Measurements from ENCODE around the gene SERPINH1. TPM values are rescaled to one million over a fixed set of nuclear protein-coding genes. Genes with fewer than 3 reads are reported as not detected.

The SERPINH1 gene
- total and polyA plus RNA-seq, 2 of the 13 experiments (the other 11 are each of a cell fraction or from before 2014, with no cell fraction given), result 83.6 to 83.8 TPM

DNA sequence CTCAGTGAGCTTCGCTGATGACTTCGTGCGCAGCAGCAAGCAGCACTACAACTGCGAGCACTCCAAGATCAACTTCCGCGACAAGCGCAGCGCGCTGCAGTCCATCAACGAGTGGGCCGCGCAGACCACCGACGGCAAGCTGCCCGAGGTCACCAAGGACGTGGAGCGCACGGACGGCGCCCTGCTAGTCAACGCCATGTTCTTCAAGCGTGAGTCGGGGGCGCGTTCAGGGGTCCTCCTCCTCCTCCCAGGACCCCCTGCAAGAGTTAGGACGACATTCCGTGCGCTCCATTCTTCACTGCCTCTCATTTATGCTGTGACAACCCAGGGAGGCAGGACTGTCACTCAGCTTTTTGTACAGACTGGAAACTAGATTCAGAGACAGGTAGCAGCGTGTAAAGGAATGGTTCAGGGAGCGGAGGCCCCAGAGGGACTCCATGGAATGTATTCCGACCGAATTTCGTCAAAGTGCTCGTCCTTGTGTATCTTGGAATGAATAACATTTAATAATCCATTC lies 4.8 kb downstream of the SERPINH1 start:
- 98% methylated on average over 33 of the region's 34 CpGs for WGBS (ENCODE audit: low lambda C conversion rate)
- no peak overlapping the region for H2AFZ ChIP-seq (ENCODE audit: low read length)
- FAIRE-seq (no peak), ATAC-seq (no peak), DNase-seq (ENCODE audit: low spot score) (no peak)
- H3K27me3 ChIP-seq (ENCODE audit: control insufficient read depth in 1 of 2, insufficient read depth in 2 of 2, low read length in 2 of 2), result no peaks in the 10 kb centered on the region; a peak in 1 of 5 replicates
- no peak overlapping the region for H3K4me2 ChIP-seq (ENCODE audit: low read depth, low read length)
- no peaks in the 10 kb centered on the region for H3K9me3 ChIP-seq (ENCODE audit: low read length)
- POLR2A ChIA-PET, result interaction anchor here (2.7 kb wide), 1 partner anchor 13 kb away, joined by 19 read pairs; no protein-coding TSS in a partner anchor
- no peak overlapping the region for H3K27ac ChIP-seq (ENCODE audit: extremely low read length, insufficient read depth, low read length)
- H3K9ac ChIP-seq (ENCODE audit: insufficient read depth, low read depth, low read length), result no peak overlapping the region
- H3K4me1 ChIP-seq (ENCODE audit: insufficient read depth, low read length), result peaks cover 33% of the 10 kb centered on the region
- CTCF ChIA-PET (ENCODE audit: low intra/inter-chr PET ratio, low total read pairs), result no interaction called here
- peaks cover 34% of the 10 kb centered on the region for H3K79me2 ChIP-seq (ENCODE audit: insufficient read depth, low read length)
- intact Hi-C loops (cut with micrococcal nuclease; ENCODE audit: unreplicated experiment) (no loop called here), in situ Hi-C loops (cut with HindIII; ENCODE audit: extremely low pct_ligation_motif_present, low pct_unique_long_range_greater_than_20kb) (no loop called here)
- no peaks in the 10 kb centered on the region for H4K20me1 ChIP-seq (ENCODE audit: insufficient read depth, low read length)
- H3K36me3 ChIP-seq (replicated peaks in 1 of 2; ENCODE audit: control insufficient read depth in 1 of 2, insufficient read depth in 2 of 2, low read length in 2 of 2), result peaks cover 18 to 40% of the 10 kb centered on the region in 2 experiments
- BruUV-seq (replicated peaks), result no TSS peak
- H3K4me3 ChIP-seq (replicated peaks in 1 of 3; ENCODE audit: insufficient read depth in 1 of 3, low read depth in 2 of 3, low read length in 3 of 3), result no peak overlapping the region
- TF ChIP-seq RBFOX2 (IDR thresholded peaks at IDR 0.05; ENCODE audit: low read depth, low read length) (peak; percentile 35), AGO2 (optimal IDR thresholded peaks at IDR 0.05; ENCODE audit: low read depth, low read length) (peak; percentile 1), REPIN1 (CRISPR knock-in tag; IDR thresholded peaks at IDR 0.05; ENCODE audit: borderline replicate concordance, low read depth) (peak; percentile 100), AGO1 (IDR thresholded peaks at IDR 0.05; ENCODE audit: low read depth, low read length, poor library complexity, severe bottlenecking) (peak; percentile 79), BCL6 (CRISPR knock-in tag; IDR thresholded peaks at IDR 0.05) (no peak), NR2F1 (CRISPR knock-in tag; IDR thresholded peaks at IDR 0.05) (no peak), ZC3H13 (CRISPR knock-in tag; IDR thresholded peaks at IDR 0.05) (0 out of 2 replicates have a peak, but pooled peaks have one; percentile 9), ZNF616 (CRISPR knock-in tag; IDR thresholded peaks at IDR 0.05; ENCODE audit: low read depth) (no peak), ZBTB3 (CRISPR knock-in tag; IDR thresholded peaks at IDR 0.05; ENCODE audit: borderline replicate concordance, low read depth) (no peak), MED13 (CRISPR knock-in tag; IDR thresholded peaks at IDR 0.05) (no peak)
- TF ChIP-seq, protein P1, sequence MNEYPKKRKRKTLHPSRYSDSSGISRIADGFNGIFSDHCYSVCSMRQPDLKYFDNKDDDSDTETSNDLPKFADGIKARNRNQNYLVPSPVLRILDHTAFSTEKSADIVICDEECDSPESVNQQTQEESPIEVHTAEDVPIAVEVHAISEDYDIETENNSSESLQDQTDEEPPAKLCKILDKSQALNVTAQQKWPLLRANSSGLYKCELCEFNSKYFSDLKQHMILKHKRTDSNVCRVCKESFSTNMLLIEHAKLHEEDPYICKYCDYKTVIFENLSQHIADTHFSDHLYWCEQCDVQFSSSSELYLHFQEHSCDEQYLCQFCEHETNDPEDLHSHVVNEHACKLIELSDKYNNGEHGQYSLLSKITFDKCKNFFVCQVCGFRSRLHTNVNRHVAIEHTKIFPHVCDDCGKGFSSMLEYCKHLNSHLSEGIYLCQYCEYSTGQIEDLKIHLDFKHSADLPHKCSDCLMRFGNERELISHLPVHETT (CRISPR knock-in tag; conservative IDR thresholded peaks at IDR 0.05), result no peak
- TF ChIP-seq, protein P2, sequence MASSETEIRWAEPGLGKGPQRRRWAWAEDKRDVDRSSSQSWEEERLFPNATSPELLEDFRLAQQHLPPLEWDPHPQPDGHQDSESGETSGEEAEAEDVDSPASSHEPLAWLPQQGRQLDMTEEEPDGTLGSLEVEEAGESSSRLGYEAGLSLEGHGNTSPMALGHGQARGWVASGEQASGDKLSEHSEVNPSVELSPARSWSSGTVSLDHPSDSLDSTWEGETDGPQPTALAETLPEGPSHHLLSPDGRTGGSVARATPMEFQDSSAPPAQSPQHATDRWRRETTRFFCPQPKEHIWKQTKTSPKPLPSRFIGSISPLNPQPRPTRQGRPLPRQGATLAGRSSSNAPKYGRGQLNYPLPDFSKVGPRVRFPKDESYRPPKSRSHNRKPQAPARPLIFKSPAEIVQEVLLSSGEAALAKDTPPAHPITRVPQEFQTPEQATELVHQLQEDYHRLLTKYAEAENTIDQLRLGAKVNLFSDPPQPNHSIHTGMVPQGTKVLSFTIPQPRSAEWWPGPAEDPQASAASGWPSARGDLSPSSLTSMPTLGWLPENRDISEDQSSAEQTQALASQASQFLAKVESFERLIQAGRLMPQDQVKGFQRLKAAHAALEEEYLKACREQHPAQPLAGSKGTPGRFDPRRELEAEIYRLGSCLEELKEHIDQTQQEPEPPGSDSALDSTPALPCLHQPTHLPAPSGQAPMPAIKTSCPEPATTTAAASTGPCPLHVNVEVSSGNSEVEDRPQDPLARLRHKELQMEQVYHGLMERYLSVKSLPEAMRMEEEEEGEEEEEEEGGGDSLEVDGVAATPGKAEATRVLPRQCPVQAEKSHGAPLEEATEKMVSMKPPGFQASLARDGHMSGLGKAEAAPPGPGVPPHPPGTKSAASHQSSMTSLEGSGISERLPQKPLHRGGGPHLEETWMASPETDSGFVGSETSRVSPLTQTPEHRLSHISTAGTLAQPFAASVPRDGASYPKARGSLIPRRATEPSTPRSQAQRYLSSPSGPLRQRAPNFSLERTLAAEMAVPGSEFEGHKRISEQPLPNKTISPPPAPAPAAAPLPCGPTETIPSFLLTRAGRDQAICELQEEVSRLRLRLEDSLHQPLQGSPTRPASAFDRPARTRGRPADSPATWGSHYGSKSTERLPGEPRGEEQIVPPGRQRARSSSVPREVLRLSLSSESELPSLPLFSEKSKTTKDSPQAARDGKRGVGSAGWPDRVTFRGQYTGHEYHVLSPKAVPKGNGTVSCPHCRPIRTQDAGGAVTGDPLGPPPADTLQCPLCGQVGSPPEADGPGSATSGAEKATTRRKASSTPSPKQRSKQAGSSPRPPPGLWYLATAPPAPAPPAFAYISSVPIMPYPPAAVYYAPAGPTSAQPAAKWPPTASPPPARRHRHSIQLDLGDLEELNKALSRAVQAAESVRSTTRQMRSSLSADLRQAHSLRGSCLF (CRISPR knock-in tag; IDR thresholded peaks at IDR 0.05; ENCODE audit: borderline replicate concordance), result no peak
- TF ChIP-seq, protein P3, sequence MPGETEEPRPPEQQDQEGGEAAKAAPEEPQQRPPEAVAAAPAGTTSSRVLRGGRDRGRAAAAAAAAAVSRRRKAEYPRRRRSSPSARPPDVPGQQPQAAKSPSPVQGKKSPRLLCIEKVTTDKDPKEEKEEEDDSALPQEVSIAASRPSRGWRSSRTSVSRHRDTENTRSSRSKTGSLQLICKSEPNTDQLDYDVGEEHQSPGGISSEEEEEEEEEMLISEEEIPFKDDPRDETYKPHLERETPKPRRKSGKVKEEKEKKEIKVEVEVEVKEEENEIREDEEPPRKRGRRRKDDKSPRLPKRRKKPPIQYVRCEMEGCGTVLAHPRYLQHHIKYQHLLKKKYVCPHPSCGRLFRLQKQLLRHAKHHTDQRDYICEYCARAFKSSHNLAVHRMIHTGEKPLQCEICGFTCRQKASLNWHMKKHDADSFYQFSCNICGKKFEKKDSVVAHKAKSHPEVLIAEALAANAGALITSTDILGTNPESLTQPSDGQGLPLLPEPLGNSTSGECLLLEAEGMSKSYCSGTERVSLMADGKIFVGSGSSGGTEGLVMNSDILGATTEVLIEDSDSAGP (CRISPR knock-in tag; IDR thresholded peaks at IDR 0.05; ENCODE audit: borderline replicate concordance), result no peak

Measured in HepG2 (cell line).